NCI-H2171 treated with DMSO at 0.1 percent for 48 hours (cell line): Measurements from ENCODE around the gene ZDHHC19.
"Not testable (repeated sequence)": the region's sequence is repeated elsewhere in the genome, so short reads cannot be mapped to it uniquely, and the experiment has no call there.

Source experiments
- DNase-seq: peaks from one replicate; lab custom pipeline; 2025; lab: John Stamatoyannopoulos, UW

The ZDHHC19 gene

GRCh38 chr3:196210673-196211556 is at the start of gene ZDHHC19:
TSS of gene ZDHHC19 (minus strand) at chr3:196211400. CDS start at chr3:196211315, 85 bp downstream.
- no peak for DNase-seq

- DNase-seq, result no peak
Observed at GRCh38 chr3:196260784-196261183, 49.6 kb upstream of the ZDHHC19 start.

- DNase-seq, result no peak
Observed at GRCh38 chr3:196255776-196256175, 44.6 kb upstream of the ZDHHC19 start.

DNA sequence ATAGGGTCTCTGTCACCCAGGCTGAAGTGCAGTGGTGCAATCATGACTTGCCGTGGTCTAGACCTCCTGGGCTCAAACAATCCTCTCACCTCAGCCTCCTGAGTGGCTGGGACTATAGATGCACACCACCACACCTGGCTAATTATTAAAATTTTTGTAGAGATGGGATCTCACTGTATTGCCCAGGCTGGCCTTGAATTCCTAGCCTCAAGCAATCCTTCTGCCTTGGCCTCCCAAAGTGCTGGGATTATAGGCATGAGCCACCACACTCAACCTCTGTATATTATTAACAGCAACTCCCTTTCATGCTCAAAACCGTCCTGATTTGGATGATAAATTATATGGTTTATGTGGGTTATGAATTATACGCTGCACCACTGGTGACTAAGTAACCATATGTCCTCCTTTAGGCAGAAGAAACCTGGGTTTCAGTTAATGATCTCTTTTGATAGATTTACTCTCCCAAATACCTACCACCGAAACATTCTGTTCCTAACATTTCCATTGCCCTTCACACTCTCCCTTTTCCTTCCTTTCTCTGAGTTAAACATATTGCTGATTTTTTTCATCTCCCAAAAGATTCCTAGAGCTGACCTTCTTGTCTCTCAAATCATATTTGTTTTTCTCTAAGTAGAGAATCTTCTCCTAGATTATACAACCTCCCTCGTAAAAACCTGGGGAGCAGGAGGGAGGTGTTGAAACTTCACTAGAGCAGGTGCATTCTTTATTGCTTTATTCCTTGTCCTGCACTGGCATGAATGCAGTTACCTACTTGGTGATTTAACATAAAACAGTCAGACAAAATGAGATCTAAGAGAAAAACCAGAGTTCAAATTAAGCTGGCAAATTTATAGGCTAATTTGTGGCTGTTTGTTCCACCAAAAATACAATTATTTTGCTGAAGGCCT is 43.4 kb upstream of the ZDHHC19 start:
- DNase-seq, result no peak

DNA sequence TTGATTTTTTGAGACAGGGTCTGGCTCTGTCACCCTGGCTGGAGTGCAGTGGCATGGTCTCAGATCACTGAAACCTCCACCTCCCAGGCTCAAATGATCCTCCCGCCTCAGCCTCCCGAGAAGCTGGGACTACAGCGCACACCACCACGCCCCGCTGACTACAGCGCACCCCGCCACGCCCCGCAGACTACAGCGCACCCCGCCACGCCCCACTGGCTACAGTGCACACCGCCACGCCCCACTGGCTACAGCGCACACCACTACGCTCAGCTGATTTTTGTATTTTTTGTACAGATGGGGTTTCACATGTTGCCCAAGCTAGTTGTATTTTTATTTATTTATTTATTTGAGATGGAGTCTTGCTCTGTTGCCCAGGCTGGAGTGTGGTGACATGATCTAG is 40.7 kb upstream of the ZDHHC19 start:
- no peak for DNase-seq

- DNase-seq, result no peak
Observed at GRCh38 chr3:196246612-196247308, 35.6 kb upstream of the ZDHHC19 start.

GRCh38 chr3:196244166-196244565 is 33.0 kb upstream of the ZDHHC19 start:
- not testable (repeated sequence) for DNase-seq

DNA sequence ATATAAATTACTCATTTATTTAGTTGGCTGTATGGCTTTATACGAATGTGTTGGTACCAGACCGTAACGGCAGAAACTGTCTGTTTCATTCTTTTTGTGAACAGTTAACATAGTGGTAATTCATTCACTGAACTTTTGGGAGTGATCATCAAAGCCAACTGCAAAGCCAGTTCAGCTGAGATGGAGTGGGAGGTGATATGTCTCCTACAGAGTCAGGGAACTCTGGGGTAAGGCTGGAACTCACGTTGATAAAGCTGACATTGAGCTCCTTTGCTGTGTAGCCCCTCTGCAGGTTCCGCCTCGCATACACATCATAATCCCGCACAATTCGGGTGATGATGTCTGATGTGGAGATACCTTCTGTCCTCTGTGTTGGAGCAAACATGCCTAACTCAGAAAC is 30.5 kb upstream of the ZDHHC19 start:
- no peak for DNase-seq

DNA sequence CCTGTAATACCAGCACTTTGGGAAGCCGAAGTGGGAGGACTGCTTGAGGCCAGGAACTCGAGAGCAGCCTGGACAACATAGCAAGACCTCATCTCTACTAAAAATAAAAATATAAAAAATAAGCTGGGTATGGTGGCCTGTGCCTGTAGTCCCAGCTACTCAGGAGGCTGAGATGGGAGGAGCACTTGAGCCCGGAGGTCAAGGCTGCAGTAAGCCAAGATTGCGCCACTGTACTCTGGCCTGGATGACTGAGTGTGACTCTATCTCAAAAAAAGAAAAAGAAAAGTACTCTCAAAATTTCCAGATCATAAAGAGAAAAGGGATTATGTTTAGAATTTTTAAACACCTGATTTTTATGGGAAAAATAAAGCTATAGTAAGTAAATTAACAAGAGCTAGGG is 29.2 kb upstream of the ZDHHC19 start:
- DNase-seq, result no peak

GRCh38 chr3:196238612-196239560 is 27.7 kb upstream of the ZDHHC19 start:
- DNase-seq, result no peak

DNA sequence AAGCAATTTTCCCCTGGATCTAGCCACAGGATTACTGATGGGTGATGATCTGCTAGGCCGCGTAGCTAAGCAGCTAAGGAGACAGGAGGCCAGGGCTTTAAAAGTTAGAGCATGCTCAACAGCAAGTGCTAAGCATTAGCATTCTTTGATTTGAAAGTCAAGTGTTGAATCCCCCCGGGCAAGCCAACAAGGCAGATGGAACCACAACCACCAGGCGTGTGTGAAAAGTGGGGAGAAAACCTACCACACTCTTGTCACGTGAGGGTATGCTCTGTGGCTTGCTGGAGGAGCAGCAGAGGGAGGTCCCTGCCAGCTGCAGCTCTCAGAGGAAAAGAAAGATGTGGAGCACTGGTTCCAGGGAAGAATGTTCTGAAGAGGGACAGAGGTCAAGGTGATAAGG is 26.0 kb upstream of the ZDHHC19 start:
- no peak for DNase-seq

GRCh38 chr3:196236223-196236622 is 25.0 kb upstream of the ZDHHC19 start:
- no peak for DNase-seq

GRCh38 chr3:196235452-196236122 is 24.4 kb upstream of the ZDHHC19 start:
- no peak for DNase-seq

- DNase-seq, result no peak
Observed at GRCh38 chr3:196232882-196233251, 21.7 kb upstream of the ZDHHC19 start.

GRCh38 chr3:196232154-196232881 is 21.1 kb upstream of the ZDHHC19 start:
- no peak for DNase-seq

DNA sequence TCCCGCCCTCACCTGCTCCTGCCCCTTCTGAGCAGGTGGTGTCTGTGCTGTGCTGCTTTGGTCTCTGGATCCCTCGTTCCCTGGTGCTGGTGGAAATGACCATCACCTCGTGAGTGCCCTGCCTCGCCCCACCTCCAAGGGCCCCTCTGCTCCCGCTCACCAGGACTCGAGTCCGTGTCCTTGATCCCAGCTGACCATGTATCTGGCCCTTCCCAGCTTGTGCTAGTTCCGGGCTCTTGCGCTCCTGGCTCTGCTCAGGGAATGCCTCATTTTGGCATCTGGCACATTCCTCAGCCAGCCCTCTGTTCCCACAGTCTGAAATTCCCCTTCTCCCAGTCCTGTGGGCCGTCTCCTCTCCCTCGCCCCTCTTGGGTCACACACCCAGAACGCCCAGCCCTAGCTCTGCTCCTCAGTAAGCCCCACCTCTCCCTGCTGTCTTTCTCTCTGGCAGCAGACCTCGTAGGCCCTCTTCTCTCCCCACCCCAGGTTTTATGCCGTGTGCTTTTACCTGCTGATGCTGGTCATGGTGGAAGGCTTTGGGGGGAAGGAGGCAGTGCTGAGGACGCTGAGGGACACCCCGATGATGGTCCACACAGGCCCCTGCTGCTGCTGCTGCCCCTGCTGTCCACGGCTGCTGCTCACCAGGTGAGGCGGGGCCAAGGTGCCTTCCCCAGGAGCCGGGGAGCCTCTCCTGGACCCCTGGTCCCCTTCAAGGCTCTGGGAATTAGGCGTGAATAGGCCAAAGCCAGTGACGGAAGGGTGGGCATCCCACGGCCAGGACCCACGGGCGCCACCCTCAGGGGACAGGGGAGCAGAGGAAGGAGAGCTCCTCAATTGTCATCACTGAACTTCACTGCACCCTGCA is 16.7 kb upstream of the ZDHHC19 start:
- no peak for DNase-seq

- DNase-seq, result no peak
Observed at GRCh38 chr3:196227121-196227561, 15.9 kb upstream of the ZDHHC19 start.

GRCh38 chr3:196225763-196226364 is 14.7 kb upstream of the ZDHHC19 start:
- DNase-seq, result no peak
